ENCODE results near the gene CERK. TPM values are rescaled to one million over a fixed set of nuclear protein-coding genes. Genes with fewer than 3 reads are reported as not detected.
A peak's percentile ranks its signal among the peaks of the same experiment; 100 is the strongest.

Gene CERK
- total RNA-seq, 3 donors from 2014 or later = 41.4 to 47.3 (median 44.9) TPM

DNA sequence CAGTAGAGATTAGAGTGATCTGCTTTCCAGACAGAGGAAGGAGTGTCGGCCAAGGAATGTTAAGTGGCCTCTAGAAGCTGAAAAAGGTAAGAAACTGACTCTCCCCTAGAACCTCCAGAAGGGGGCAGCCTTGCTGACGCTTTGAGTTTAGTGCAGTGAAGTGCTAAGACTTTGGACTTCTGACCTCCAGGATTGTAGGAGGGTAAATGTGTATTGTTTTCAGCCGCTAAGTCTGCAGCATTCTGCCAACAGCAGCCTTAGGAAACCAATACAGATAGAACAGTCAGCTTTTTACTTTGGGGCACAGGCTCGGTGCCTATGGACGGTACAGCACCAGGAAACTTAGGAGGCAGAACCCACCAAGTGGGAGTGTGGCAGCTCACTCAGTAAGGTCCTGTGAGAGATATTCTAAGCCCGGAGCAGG lies 20.8 kb upstream of the CERK start:
- H3K27me3 Mint-ChIP-seq (ENCODE audit: low read depth) = no peaks in the 10 kb centered on the region
- no peak for ATAC-seq
- H3K36me3 Mint-ChIP-seq (ENCODE audit: insufficient read depth) = peaks cover 4% of the 10 kb centered on the region
- peaks cover 43% of the 10 kb centered on the region for H3K4me1 Mint-ChIP-seq (ENCODE audit: low read depth)
- no peak overlapping the region for H3K4me3 Mint-ChIP-seq
- peak; percentile 41 for DNase-seq
- H3K9me3 Mint-ChIP-seq = peaks cover 7% of the 10 kb centered on the region

DNA sequence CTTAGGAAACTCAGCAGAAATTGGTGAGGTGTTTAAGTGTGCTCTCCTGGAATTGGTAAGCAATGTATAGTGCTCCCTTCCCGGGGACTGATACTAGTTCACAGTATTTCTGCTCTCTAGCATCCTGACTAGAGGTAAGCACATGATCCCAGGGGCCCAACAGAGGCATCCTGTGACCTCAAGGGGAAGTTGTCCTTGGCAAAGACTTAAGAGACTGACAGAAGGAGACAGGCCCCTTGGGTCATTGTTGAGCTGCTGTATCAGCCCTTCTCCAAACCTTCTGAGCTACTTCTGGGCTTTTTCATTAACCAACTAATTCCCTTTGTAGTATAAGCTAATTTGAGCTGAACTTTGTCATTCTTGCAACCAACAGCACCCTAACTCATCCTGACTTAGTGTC lies 20.1 kb upstream of the CERK start:
- H3K36me3 Mint-ChIP-seq (ENCODE audit: insufficient read depth) = peaks cover 4% of the 10 kb centered on the region
- DNase-seq = no peak
- no peak overlapping the region for H3K4me3 Mint-ChIP-seq
- no peak for ATAC-seq
- peaks cover 36% of the 10 kb centered on the region for H3K4me1 Mint-ChIP-seq (ENCODE audit: low read depth)
- H3K9me3 Mint-ChIP-seq = peaks cover 7% of the 10 kb centered on the region
- H3K27me3 Mint-ChIP-seq (ENCODE audit: low read depth) = no peaks in the 10 kb centered on the region

DNA sequence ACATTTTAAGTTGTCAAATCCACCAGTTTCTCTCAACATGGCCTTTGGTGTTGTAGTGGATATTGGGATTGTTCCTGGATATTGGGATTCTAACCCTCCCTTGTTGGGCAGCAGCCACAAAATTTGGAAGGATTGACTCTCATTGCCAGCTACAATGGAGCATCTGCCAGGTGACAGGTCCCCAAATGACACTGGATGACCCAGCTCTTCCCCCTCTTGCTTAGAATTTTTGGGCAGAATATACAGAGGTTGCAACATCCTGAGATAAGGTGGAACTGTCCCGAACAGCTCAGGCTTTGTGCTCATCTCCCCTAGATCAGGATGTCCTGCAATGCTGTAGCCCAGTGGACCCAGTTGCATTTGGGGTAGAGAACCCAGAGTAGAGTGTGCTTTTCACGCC lies 19.1 kb upstream of the CERK start:
- no peak for ATAC-seq
- peaks cover 29% of the 10 kb centered on the region for H3K4me1 Mint-ChIP-seq (ENCODE audit: low read depth)

DNA sequence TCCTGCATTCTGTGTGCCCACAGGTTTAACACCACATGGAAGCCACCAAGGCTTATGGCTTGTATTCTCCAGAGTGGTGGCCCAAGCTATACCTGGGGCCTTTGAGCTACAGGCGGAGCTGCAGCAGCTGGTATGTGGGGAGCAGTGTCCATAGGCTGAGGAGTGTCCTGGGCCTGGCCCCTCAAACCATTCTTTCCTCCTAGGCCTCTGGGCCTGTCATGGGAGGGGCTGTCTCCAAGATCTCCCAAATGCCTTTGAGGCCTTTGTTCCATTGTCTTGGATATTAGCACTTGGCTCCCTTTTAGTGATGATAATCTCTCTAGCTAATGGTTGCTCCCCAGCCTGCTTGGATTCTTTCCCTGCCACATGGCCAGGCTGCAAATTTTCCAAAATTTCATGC lies 18.0 kb upstream of the CERK start:
- DNase-seq (no peak), ATAC-seq (no peak)
- Mint-ChIP-seq H3K9me3 (peaks cover 7% of the 10 kb centered on the region), H3K27me3 (ENCODE audit: low read depth) (no peaks in the 10 kb centered on the region), H3K4me1 (ENCODE audit: low read depth) (peaks cover 25% of the 10 kb centered on the region), H3K36me3 (ENCODE audit: insufficient read depth) (peaks cover 4% of the 10 kb centered on the region), H3K4me3 (no peak overlapping the region)

More for the DNA sequence above, 19.1 kb upstream of the CERK start:
- H3K36me3 Mint-ChIP-seq (ENCODE audit: insufficient read depth) = peaks cover 4% of the 10 kb centered on the region
- no peaks in the 10 kb centered on the region for H3K27me3 Mint-ChIP-seq (ENCODE audit: low read depth)
- no peak overlapping the region for H3K4me3 Mint-ChIP-seq
- no peak for DNase-seq
- H3K9me3 Mint-ChIP-seq = peaks cover 7% of the 10 kb centered on the region

DNA sequence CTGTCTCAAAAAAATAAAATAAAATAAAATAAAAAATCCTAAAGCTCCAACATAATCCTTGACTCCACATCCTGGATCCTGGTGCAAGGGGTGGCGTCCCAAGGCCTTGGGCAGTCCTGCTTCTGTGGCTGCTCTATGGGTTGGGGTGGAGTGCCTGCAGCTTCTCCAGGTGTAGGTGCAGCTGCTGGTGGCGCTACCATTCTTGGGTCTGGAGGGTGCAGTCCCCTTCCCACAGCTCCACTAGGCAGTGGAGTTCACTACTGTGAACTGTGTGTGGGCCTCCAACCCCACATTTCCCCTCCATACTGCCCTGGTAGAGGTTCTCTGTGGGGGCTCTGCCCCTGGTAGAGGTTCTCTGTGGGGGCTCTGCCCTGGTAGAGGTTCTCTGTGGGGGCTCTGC lies 17.5 kb upstream of the CERK start:
- Mint-ChIP-seq H3K4me3 (no peak overlapping the region), H3K27me3 (ENCODE audit: low read depth) (no peaks in the 10 kb centered on the region), H3K9me3 (peaks cover 7% of the 10 kb centered on the region), H3K4me1 (ENCODE audit: low read depth) (peaks cover 23% of the 10 kb centered on the region), H3K36me3 (ENCODE audit: insufficient read depth) (peaks cover 4% of the 10 kb centered on the region)
- no peak for DNase-seq
- no peak for ATAC-seq

DNA sequence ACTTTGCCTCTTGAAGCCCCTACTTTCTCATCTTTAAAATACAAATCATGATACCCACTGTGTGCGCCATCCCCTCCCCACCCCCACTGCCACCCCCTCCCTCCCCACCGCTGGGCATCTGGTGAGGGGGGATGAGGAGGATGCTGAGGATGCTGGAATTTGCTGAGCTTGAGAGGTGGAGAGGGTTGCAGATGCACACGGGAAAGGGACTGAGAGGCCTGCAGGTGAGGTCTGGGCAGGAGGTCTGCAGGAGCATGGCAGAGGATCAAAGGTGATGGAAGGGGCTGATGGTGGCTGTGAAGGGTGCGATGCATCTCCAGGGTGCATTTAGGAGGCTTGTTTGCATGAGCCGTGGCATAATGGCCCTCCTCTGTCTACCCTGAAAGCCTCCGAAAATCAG lies 16.8 kb upstream of the CERK start:
- Mint-ChIP-seq H3K27me3 (ENCODE audit: low read depth) (no peaks in the 10 kb centered on the region), H3K4me3 (no peak overlapping the region), H3K9me3 (peaks cover 7% of the 10 kb centered on the region), H3K36me3 (ENCODE audit: insufficient read depth) (peaks cover 3% of the 10 kb centered on the region), H3K4me1 (ENCODE audit: low read depth) (peaks cover 30% of the 10 kb centered on the region)
- DNase-seq (no peak), ATAC-seq (no peak)

DNA sequence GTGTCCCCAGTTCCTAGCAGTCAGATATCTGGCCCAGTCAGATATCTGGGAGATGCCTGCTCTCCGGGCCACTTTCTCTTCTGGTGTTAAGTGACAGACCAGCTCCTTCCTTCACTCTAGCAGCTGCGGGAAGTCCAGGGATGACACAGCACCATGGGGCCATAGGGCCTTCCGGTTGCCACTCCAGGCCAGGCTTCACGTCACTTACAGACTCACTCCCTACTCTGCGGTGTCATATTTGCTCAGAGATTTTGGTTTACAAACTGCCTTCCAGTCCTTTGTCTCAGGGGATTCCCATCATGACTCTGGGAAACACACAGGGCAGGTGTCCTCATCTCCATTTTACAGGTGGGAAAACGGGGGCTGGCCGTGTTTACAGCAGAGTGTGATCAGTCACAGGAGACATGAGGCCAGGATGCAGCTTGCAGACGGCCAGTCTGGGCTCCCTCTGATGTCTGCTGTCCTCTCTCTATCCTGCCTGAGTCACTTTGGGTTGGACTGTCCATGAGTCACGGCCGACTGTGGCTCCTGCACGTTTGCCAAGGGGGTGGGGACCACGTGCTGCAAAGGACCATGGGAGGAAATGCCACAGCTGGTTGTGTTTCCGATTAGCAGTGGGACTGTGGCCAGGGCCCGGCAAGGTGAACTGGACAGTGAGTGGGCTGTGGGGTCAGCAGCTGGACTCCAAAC lies 16.2 kb upstream of the CERK start:
- ATAC-seq (peak; percentile 20 to 58), DNase-seq (peak; percentile 20)
- Mint-ChIP-seq H3K4me1 (ENCODE audit: low read depth) (peaks cover 36% of the 10 kb centered on the region), H3K4me3 (no peak overlapping the region), H3K36me3 (ENCODE audit: insufficient read depth) (peaks cover 3% of the 10 kb centered on the region), H3K9me3 (peaks cover 7% of the 10 kb centered on the region), H3K27me3 (ENCODE audit: low read depth) (no peaks in the 10 kb centered on the region)

DNA sequence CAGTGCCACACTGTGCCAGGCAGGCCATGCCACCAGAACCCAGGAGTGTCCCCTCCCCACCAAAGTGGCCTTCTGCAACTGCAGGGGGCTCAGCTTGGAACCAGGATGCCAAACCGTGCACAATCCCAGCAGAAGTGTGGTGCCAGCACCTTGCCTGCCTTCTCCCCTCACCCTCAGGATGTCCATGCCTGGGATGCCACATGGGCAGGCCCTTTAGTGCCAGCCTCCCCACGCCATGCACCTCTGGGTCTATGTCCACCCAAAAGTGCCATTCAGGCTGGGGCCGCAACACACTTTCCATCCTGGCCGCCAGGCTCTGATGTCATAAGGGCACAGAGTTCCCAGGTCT lies 15.7 kb upstream of the CERK start:
- Mint-ChIP-seq H3K4me3 (no peak overlapping the region), H3K36me3 (ENCODE audit: insufficient read depth) (peaks cover 3% of the 10 kb centered on the region), H3K9me3 (peaks cover 7% of the 10 kb centered on the region), H3K4me1 (ENCODE audit: low read depth) (peaks cover 38% of the 10 kb centered on the region), H3K27me3 (ENCODE audit: low read depth) (no peaks in the 10 kb centered on the region)
- ATAC-seq (no peak), DNase-seq (no peak)

DNA sequence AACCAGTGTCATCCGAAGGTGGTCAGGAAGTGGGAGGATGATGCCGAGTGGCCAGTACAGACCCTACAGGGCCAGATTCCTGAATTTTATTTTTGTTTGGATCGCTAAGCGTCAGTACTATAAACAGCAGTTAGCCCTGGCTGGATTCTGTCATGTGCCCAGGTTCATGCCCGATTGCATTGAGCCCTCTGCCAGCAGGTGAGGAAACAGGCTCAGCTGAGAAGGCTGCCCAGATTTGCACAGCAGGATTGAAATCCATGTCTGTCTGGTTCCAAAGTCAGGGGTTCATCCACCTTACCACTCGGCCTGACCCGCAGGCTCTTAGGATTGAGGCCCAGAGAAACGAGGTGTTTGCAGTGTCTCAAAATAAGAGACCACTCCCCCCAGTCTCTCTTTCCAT lies 15.3 kb upstream of the CERK start:
- peaks cover 3% of the 10 kb centered on the region for H3K36me3 Mint-ChIP-seq (ENCODE audit: insufficient read depth)
- no peak overlapping the region for H3K4me3 Mint-ChIP-seq
- H3K27me3 Mint-ChIP-seq (ENCODE audit: low read depth) = no peaks in the 10 kb centered on the region
- peaks cover 36% of the 10 kb centered on the region for H3K4me1 Mint-ChIP-seq (ENCODE audit: low read depth)
- peaks cover 7% of the 10 kb centered on the region for H3K9me3 Mint-ChIP-seq
- no peak for ATAC-seq
- DNase-seq = no peak

DNA sequence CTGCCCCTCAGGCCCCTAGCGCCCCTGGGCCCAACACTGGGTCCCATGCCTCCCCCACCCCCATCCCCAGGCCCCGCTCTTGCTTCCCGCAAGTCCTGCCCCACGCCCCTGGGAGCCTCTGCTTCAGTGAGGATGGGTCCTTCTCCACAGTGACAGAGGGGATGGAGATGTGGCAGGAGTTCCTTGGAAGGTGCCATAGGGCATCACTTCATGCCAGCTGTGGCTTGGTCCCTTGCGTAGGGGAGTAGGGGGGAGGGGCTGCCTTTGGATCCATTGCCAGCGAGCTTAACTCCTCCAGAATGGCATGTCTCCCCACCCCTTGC lies 14.9 kb upstream of the CERK start:
- Mint-ChIP-seq H3K36me3 (ENCODE audit: insufficient read depth) (peaks cover 3% of the 10 kb centered on the region), H3K4me1 (ENCODE audit: low read depth) (peaks cover 34% of the 10 kb centered on the region), H3K9me3 (peaks cover 7% of the 10 kb centered on the region), H3K27me3 (ENCODE audit: low read depth) (no peaks in the 10 kb centered on the region), H3K4me3 (no peak overlapping the region)
- DNase-seq (no peak), ATAC-seq (no peak)

DNA sequence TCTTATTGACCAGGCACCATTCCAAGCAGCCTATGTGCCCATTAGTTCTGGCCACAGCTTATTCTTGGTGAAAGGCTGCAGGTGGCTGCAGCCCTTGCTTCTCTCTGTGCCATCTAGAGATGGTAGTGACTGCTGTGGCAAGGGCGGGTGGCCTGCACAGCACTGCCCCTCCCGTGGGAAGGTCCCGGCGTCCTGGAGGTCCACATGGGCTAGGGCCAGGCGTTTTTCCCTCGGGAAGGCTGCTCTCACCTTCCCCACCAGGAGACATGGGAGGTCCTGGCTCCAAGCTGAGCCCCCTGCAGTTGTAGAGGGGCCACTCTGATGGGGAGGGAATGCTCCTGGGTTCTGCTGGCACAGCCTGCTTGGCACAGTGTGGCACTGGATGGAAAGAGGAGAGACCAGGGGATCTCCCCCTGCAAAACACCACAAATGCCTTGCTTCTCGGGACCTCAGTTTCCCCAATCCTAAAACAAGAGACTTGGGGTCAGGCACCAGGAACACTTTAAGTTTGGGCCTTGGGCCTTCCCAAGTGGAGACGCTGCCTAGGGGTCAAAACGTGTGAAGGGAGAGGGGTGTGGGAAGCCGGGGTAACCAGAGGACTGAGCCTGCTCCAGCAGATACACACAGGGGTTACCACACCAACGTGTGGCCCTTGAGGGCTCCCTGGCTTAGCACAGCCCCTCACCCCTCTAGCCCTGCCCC lies 14.4 kb upstream of the CERK start:
- DNase-seq (no peak), ATAC-seq (no peak)
- Mint-ChIP-seq H3K9me3 (peaks cover 7% of the 10 kb centered on the region), H3K4me1 (ENCODE audit: low read depth) (peaks cover 34% of the 10 kb centered on the region), H3K36me3 (ENCODE audit: insufficient read depth) (peaks cover 3% of the 10 kb centered on the region), H3K27me3 (ENCODE audit: low read depth) (no peaks in the 10 kb centered on the region), H3K4me3 (no peak overlapping the region)

DNA sequence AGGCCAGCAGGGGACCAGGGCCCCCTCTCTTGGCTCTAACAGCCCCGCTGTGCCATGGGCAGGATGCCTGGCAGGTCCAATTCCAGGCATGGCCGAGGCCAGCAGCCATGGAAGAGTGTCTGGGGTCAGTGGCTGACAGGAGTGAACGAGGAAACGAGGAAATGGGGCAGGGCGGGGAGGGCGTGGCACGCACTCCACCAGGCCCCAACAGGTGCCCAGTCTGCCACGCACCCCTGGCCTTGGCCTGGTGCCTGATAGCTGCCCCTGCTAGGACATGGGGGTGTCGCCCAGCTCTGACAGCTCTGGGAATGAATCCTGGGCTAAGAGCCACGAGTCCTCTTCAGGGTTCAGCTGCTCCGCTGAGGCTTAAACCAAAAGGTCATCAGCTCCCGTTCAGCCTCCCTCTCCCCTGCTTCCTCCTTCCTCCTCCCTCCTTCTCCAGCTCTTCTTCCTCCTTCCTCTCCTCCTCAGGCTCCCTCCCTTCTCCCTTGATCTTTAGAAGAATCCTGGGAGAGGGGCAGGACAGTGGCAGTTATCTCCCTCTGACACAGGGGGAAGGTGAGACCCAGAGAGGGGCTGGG lies 12.9 kb upstream of the CERK start:
- Mint-ChIP-seq H3K9me3 (no peaks in the 10 kb centered on the region), H3K36me3 (ENCODE audit: insufficient read depth) (no peaks in the 10 kb centered on the region), H3K27me3 (ENCODE audit: low read depth) (no peaks in the 10 kb centered on the region), H3K4me1 (ENCODE audit: low read depth) (peaks cover 30% of the 10 kb centered on the region), H3K4me3 (no peak overlapping the region)
- ATAC-seq (no peak), DNase-seq (no peak)

DNA sequence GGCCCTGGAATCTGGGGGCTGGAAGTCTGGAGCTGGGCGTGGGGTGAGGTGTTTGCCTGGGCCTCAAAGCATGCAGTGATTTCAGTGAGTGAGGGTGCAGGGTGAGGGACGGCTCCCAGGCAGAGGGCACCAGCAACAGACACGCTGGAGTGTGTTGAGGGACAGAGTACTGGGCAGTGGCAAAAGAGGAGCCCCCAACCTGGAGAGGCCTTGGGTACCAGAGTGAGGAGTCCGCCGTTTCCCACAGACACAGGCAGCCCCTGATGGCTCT lies 12.4 kb upstream of the CERK start:
- H3K4me3 Mint-ChIP-seq = no peak overlapping the region
- DNase-seq (no peak), ATAC-seq (no peak)
- no peaks in the 10 kb centered on the region for H3K36me3 Mint-ChIP-seq (ENCODE audit: insufficient read depth)
- H3K27me3 Mint-ChIP-seq (ENCODE audit: low read depth) = no peaks in the 10 kb centered on the region
- peaks cover 30% of the 10 kb centered on the region for H3K4me1 Mint-ChIP-seq (ENCODE audit: low read depth)
- no peaks in the 10 kb centered on the region for H3K9me3 Mint-ChIP-seq

DNA sequence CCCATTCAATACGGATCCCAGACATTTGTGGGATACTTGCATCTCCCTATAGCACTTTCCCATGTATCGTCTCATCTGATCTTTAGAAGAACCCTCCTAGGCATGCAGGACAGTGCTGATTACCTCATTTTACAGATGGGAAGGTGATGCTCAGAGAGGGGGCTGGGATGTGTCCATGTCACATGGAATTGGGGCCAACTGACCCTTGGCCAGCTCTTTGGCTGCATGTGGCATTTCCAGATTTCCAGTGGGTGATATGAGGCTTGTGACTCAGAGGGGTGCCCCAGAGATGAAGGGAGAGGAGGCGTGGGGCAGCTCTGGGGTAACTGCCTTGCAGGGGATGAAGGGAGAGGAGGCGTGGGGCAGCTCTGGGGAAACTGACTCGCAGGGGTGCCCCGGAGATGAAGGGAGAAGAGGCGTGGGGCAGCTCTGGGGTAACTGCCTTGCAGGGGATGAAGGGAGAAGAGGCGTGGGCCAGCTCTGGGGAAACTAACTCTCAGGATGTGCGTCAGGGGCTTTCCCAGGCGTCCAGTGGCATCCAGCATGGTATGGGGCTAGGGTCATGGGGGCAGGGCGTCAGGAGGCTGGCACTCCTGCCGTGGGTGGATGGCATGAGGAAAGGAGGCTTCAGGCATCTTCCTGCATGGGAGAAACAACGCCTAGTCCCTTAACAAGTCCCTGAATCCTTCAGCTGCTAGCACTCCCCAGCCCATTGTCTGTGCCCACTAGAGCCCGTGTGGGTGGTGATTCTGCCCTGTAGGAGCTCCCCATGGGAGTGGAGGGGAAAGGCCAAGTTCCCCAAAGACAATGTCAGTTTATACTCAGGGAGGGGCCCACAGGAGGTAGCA lies 11.9 kb upstream of the CERK start:
- H3K27me3 Mint-ChIP-seq (ENCODE audit: low read depth) = no peaks in the 10 kb centered on the region
- peak overlapping the region; percentile 69 for H3K4me3 Mint-ChIP-seq
- ATAC-seq (peak; percentile 39 to 42), DNase-seq (no peak)
- H3K9me3 Mint-ChIP-seq = no peaks in the 10 kb centered on the region
- H3K4me1 Mint-ChIP-seq (ENCODE audit: low read depth) = peaks cover 30% of the 10 kb centered on the region
- no peaks in the 10 kb centered on the region for H3K36me3 Mint-ChIP-seq (ENCODE audit: insufficient read depth)
